Aorta (tissue), 5 donors: Measurements from ENCODE around the gene RNF26. TPM values are rescaled to one million over a fixed set of nuclear protein-coding genes. Genes with fewer than 3 reads are reported as not detected.

ENCODE experiments used
- ATAC-seq: fragments of 200-7000 bp; cut with Tn5 transposase; one replicate; pipeline ENCODE4 v1.9.1; 2022; ENCODE audit warnings: moderate library complexity; ENCODE audit not compliant: low FRiP score
- DNase-seq, 2 donors: peaks; one replicate each; pipeline ENCODE4 v3.0.0-alpha.2; 2020
- H3K27ac ChIP-seq, 2 donors: one replicate each; pipeline ENCODE4 v1.5.1; 2013; ENCODE audit warnings: low read length in 2 of 2, mild to moderate bottlenecking in 2 of 2, moderate library complexity in 2 of 2, control low read depth in 1 of 2, inconsistent platforms in 1 of 2, low read depth in 1 of 2
- H3K27me3 ChIP-seq, 2 donors: one replicate each; pipeline ENCODE4 v1.6.1; 2013; ENCODE audit warnings: control low read depth in 1 of 2, low read length in 1 of 2, mild to moderate bottlenecking in 1 of 2, moderate library complexity in 1 of 2; ENCODE audit not compliant: insufficient read depth in 2 of 2, control insufficient read depth in 1 of 2
- H3K36me3 ChIP-seq, 2 donors: one replicate each; pipeline ENCODE4 v1.6.1; 2013; ENCODE audit warnings: control low read depth in 1 of 2, low read length in 1 of 2, mild to moderate bottlenecking in 1 of 2; ENCODE audit not compliant: insufficient read depth in 2 of 2, control insufficient read depth in 1 of 2
- H3K4me1 ChIP-seq, 2 donors: one replicate each; pipeline ENCODE4 v1.6.1; 2013; ENCODE audit warnings: low read length in 2 of 2, control low read depth in 1 of 2, mild to moderate bottlenecking in 1 of 2, moderate library complexity in 1 of 2; ENCODE audit not compliant: insufficient read depth in 2 of 2, control insufficient read depth in 1 of 2
- H3K4me3 ChIP-seq, 2 donors: one replicate each; pipeline ENCODE4 v1.5.1; 2013; ENCODE audit warnings: low read length in 2 of 2, control low read depth in 1 of 2, mild to moderate bottlenecking in 1 of 2
- H3K9me3 ChIP-seq: one replicate; pipeline ENCODE4 v1.6.1; 2013; ENCODE audit warnings: mild to moderate bottlenecking, low read length; ENCODE audit not compliant: control insufficient read depth
- WGBS, 2 donors: extraction: QIAGEN DNeasy Blood & Tissue Kit; methylation state at CpG; one replicate each; pipeline ENCODE4 v1.1.7; 2013; 5-methylcytosine and 5-hydroxymethylcytosine counted together
- intact Hi-C, 2 donors: fragments of 100-400 bp; cut with DNase I; formaldehyde crosslinking; loops; one replicate each; pipeline versions ENCODE4 v1.14.2 to v1.15.0; 2022
- long read RNA-seq, 2 donors: library from polyadenylated mRNA; unstranded; transcript quantifications; one replicate each; pipeline ENCODE4 v2.0.0, GENCODE V29; 2020 to 2021
- polyA plus RNA-seq, 2 donors: library from polyadenylated mRNA; stranded (reverse); fragments of 200-250 nt; gene quantifications; one replicate each; pipeline ENCODE4 v1.2.3, GENCODE V29; 2013
- total RNA-seq, 2 donors: library from RNA; stranded (reverse); fragmentation: NEBNext Ultra II Directional; extraction: Animal tissue kit (Norgen Biotek cat#: 25700); gene quantifications; one replicate each; pipeline ENCODE4 v1.2.1, GENCODE V29; 2021
- donor health status: healthy with polysubstance abuse.
- donor health status: Bipolar disorder and iron deficiency.
- donor health status: DM: no; HTN: no; CAD: no.
- donor health status: DM: no; HTN: no; CAD: no.
- donor health status: DM: yes; HTN: yes; CAD: no.

Gene RNF26
- total RNA-seq: 10 to 100 TPM; 16.8 to 17.5 TPM
- polyA plus RNA-seq: 10 to 100 TPM in 1 of 2 donors, 1 to 10 TPM in 1; 9.4 to 16.5 TPM
- long read RNA-seq, donor 1, transcript RNF26-201 (1 exons, 2,787 nt): major isoform, 84 of 85 reads
- long read RNA-seq, donor 1, partial matches to known transcripts: 0 of 85 reads
- long read RNA-seq, donor 1, other reads (novel, unspliced or antisense): 1 of 85 reads
- long read RNA-seq, donor 2, transcript RNF26-201 (1 exons, 2,787 nt): major isoform, 14 of 14 reads
- long read RNA-seq, donor 2, partial matches to known transcripts: 0 of 14 reads
- long read RNA-seq, donor 2, other reads (novel, unspliced or antisense): 0 of 14 reads

DNA sequence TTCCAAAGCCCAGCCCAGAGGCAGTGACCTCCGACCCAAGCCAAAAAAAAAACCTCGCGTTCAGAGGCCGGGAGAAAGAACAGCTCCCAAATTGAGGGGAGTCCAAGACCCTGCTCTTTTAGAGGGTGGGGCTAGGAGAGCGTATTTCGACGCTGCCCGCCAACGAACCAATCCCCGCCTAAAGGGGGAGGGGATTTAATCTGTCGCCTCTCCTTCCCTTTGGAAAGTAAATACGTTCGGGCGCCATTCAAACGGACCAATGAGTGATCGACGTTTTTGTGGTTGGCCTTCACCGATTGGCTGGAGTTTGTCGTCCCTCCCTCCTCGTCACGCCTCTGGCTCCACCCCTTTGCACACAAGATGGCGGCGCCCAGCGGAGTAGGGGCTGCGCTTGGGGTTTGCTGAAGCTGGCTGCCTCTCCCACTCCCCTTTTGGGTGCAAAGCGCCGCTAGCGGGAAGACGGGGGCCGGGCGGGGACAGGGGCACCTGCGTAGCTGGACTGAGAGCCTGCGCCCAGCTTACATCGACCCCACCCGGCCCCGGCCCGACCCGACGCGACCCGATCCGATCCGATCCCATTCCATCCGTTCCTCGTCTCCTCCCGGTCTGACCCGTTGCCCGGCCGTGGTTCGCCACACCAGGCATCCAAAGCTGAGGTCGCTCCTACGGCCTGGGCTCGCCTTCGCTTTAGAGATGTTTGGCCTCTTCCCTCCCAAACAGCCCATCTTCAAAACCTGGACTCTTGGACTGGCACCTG is at the start of gene RNF26:
RNF26 (plus strand) TSS at position 354 of the 757 bp plus-strand sequence. CDS start 596 bp downstream, outside the sequence.
- Histone ChIP-seq H3K36me3 (no peaks in the 10 kb centered on the region), H3K27ac (peak within 1 kb of the TSS in 1 of 2 donors; percentile 74), H3K27me3 (no peaks in the 10 kb centered on the region), H3K4me1 (no peaks in the 10 kb centered on the region), H3K9me3 (no peaks in the 10 kb centered on the region), H3K4me3 (peak within 1 kb of the TSS; percentile 87 to 98)
- ATAC-seq: peak; percentile 94
- DNase-seq: peak; percentile 95 to 96
- intact Hi-C loops: loop anchor here in 1 of 2 donors (10.0 kb wide), 1 partner anchor 190 kb away; the partner anchor contains the start of gene ABCG4
- WGBS, 2 donors: 0 to 1% methylated on average over 45 to 54 of the region's 54 CpGs

DNA sequence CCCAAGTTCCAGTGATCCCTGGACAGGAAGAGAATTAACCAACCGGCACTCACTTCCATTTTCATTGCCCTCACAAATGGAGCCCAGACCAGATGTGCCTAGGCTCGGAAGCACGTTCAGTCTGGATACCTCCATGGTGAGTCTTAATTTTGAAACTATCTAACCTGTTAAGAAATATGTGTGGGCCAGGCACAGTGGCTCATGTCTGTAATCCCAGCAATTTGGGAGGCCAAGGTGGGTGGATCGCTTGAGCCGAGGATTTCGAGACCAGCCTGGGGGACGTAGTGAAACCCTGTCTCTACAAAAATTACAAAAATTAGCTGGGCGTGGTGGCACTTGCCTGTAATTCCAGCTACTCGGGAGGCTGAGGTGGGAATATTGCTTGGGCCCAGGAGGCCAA is 48.9 kb upstream of the RNF26 start:
- peaks cover 0 to 3% of the 10 kb centered on the region in 2 donors for H3K36me3 ChIP-seq
- ATAC-seq: no peak
- H3K4me1 ChIP-seq: no peaks in the 10 kb centered on the region
- intact Hi-C loops: loop anchor here in 1 of 2 donors (2.0 kb wide), 1 partner anchor 37 kb away; no protein-coding TSS in a partner anchor
- no peak for DNase-seq
- H3K27ac ChIP-seq: no peak overlapping the region
- no peak overlapping the region for H3K4me3 ChIP-seq
- H3K9me3 ChIP-seq: no peaks in the 10 kb centered on the region
- 94% methylated on average over 9 of the region's 9 CpGs for WGBS, 2 donors
- H3K27me3 ChIP-seq: no peaks in the 10 kb centered on the region

DNA sequence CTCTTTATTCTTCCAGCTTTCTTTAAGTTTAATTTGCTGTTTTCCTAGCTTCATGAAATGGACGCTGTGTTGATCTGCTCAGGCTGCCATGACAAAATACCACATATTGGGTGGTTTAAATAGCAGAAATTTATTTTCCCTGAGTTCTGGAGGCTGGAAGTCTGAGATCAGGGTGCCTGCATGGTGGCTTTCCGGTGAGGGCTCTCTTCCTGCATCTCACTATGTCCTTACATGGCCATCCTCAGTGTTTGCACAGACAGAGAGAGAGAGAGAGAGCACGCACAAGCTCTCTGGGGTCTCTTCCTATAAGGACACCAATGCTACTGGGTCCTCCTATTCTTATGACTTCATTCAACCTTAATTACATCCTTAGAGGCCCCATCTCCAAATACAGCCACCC is 46.1 kb upstream of the RNF26 start:
- ATAC-seq (no peak), DNase-seq (no peak)
- H3K4me3 ChIP-seq: no peak overlapping the region
- no peaks in the 10 kb centered on the region for H3K9me3 ChIP-seq
- no peak overlapping the region for H3K27ac ChIP-seq
- intact Hi-C loops: no loop called here
- no peaks in the 10 kb centered on the region for H3K4me1 ChIP-seq
- WGBS, 2 donors: 81 to 89% methylated on average over 3 of the region's 3 CpGs
- no peaks in the 10 kb centered on the region for H3K27me3 ChIP-seq
- H3K36me3 ChIP-seq: peaks cover 0 to 4% of the 10 kb centered on the region in 2 donors

DNA sequence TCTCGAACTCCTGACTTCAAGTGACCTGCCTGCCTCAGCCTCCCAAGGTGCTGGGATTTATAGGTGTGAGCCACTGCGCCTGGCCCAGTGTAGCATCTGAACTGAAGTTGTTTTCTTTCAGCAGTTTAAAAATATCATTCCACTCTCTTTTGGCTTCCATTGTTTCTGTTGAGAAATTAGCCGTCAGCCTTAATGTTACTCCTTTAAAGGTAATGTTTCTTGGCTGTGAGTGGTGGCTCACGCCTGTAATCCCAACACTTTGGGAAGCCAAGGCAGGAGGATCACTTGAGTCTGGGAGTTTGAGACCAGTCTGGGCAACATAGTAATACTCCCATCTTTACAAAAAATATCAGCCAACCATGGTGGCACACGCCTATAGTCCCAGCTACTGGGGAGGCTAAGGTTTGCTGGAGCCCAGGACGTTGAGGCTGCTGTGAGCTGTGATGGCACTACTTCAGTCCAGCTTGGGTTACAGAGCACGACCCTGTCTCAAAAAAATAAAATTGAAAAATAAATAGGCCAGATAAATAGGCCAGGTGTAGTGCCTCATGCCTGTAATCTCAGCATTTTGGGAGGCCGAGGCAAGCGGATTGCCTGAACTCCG is 43.3 kb upstream of the RNF26 start:
- DNase-seq (no peak), ATAC-seq (no peak)
- Histone ChIP-seq H3K4me3 (no peak overlapping the region), H3K4me1 (no peaks in the 10 kb centered on the region), H3K36me3 (peaks cover 0 to 4% of the 10 kb centered on the region in 2 donors), H3K9me3 (no peaks in the 10 kb centered on the region), H3K27ac (no peak overlapping the region), H3K27me3 (no peaks in the 10 kb centered on the region)
- intact Hi-C loops: no loop called here
- WGBS, 2 donors: 97% methylated on average over 10 of the region's 10 CpGs

DNA sequence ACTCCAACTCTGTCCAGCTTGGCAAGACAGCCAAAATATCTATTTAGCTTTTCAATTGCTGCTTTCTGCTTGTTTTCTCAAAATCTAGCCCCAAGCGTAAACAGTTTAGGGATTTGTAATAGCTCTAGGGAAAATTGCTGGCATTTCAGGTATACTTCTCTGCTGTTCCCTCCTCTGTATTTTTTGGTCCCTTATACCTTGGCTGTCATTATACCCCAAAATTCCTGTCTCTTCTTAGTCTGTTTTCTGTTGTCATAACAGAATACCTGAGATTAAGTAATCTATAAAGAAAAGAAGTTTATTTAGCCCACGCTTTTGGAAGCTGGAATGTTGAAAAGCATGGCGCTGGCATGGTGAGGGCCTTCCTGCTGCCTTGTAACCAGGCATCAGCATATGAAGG is 40.9 kb upstream of the RNF26 start:
- WGBS, 2 donors: 86 to 90% methylated on average over 3 of the region's 3 CpGs
- no peak for ATAC-seq
- intact Hi-C loops: no loop called here
- Histone ChIP-seq H3K36me3 (peaks cover 0 to 3% of the 10 kb centered on the region in 2 donors), H3K4me3 (no peak overlapping the region), H3K4me1 (no peaks in the 10 kb centered on the region), H3K9me3 (no peaks in the 10 kb centered on the region), H3K27me3 (no peaks in the 10 kb centered on the region), H3K27ac (no peak overlapping the region)
- DNase-seq: no peak

DNA sequence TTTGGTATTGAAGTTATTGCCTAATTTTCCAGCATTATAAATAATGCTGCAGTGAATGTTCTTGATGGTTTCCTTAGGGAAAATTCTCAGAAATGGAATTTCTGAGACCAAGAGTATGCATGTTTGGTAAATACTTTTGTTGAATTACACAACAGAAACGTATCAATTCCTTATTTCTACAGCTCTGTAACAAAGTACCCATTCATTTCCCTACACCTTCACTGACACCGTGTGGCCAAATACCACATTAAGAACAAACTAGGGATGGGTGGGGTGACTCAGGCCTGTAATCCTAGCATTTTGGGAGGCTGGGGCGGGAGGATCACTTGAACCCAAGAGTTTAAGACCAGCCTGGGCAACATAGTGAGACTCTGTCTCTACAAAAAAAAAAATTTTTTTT is 39.1 kb upstream of the RNF26 start:
- no peak for DNase-seq
- Histone ChIP-seq H3K27ac (no peak overlapping the region), H3K36me3 (peaks cover 0 to 6% of the 10 kb centered on the region in 2 donors), H3K27me3 (no peaks in the 10 kb centered on the region), H3K4me3 (no peak overlapping the region), H3K4me1 (no peaks in the 10 kb centered on the region), H3K9me3 (no peaks in the 10 kb centered on the region)
- WGBS, 2 donors: 45 to 53% methylated on average over 3 of the region's 3 CpGs
- ATAC-seq: no peak
- intact Hi-C loops: no loop called here

DNA sequence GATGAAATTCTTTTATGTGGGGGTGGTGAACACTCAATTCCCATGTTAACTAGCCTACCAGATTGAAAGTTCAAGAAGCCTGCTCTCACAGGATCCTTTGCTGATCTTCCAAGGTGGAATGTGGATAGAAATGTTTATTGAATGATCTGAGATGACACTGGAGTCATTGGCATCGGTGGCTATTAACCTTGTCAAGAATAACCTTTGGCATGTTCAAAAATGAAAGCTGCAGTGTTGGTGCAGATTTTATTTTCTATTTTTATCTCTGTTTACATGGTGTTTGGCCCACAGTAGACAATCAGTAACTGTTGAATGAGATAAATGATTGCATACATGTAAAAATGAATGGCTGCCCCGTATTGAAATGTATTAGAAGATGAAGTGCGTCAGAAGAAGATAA is 36.4 kb upstream of the RNF26 start:
- Histone ChIP-seq H3K27ac (no peak overlapping the region), H3K4me3 (no peak overlapping the region), H3K36me3 (peaks cover 0 to 5% of the 10 kb centered on the region in 2 donors), H3K27me3 (no peaks in the 10 kb centered on the region), H3K4me1 (no peaks in the 10 kb centered on the region), H3K9me3 (no peaks in the 10 kb centered on the region)
- WGBS, 2 donors: 50 to 60% methylated on average over 3 of the region's 3 CpGs
- no peak for DNase-seq
- no peak for ATAC-seq
- intact Hi-C loops: no loop called here

DNA sequence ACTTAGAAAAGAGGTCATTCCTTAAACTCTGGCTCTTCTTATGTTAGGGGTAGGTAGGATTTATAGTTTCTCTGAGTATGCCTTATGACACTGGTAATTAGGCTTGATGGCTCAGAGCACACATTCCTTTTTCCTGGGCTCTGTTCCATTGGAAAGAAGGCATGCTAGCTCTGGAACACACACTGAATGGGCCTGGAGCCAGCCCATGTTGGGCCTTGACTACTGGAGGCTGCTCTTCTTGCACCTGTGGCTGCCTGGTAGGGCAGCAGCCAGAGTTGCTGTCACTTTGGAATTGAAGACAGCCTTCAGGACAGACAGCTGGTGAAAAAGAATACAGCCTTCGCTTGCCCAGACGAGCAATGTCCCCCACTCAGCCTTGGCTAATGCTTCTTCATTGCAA is 35.6 kb upstream of the RNF26 start:
- no peaks in the 10 kb centered on the region for H3K9me3 ChIP-seq
- no peaks in the 10 kb centered on the region for H3K27me3 ChIP-seq
- no peaks in the 10 kb centered on the region for H3K4me1 ChIP-seq
- ATAC-seq: no peak
- intact Hi-C loops: no loop called here
- peaks cover 0 to 6% of the 10 kb centered on the region in 2 donors for H3K36me3 ChIP-seq
- 86% methylated on average over 2 of the region's 2 CpGs for WGBS, 2 donors
- H3K4me3 ChIP-seq: no peak overlapping the region
- DNase-seq: no peak
- H3K27ac ChIP-seq: no peak overlapping the region
